ENCODE data around the gene STX8.

GRCh38 chr17:9350080-9350479 is 225.5 kb downstream of the STX8 start:
- TF ChIP-seq, protein P1, sequence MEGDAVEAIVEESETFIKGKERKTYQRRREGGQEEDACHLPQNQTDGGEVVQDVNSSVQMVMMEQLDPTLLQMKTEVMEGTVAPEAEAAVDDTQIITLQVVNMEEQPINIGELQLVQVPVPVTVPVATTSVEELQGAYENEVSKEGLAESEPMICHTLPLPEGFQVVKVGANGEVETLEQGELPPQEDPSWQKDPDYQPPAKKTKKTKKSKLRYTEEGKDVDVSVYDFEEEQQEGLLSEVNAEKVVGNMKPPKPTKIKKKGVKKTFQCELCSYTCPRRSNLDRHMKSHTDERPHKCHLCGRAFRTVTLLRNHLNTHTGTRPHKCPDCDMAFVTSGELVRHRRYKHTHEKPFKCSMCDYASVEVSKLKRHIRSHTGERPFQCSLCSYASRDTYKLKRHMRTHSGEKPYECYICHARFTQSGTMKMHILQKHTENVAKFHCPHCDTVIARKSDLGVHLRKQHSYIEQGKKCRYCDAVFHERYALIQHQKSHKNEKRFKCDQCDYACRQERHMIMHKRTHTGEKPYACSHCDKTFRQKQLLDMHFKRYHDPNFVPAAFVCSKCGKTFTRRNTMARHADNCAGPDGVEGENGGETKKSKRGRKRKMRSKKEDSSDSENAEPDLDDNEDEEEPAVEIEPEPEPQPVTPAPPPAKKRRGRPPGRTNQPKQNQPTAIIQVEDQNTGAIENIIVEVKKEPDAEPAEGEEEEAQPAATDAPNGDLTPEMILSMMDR (IDR thresholded peaks at IDR 0.05), result no peak
- TF ChIP-seq POLR2A (IDR thresholded peaks at IDR 0.05), result no peak
